Measurements from ENCODE around the gene CDCA3.
A peak's percentile ranks its signal among the peaks of the same experiment; 100 is the strongest.
"Not testable (repeated sequence)": the region's sequence is repeated elsewhere in the genome, so short reads cannot be mapped to it uniquely, and the experiment has no call there.

CDCA3 gene

DNA sequence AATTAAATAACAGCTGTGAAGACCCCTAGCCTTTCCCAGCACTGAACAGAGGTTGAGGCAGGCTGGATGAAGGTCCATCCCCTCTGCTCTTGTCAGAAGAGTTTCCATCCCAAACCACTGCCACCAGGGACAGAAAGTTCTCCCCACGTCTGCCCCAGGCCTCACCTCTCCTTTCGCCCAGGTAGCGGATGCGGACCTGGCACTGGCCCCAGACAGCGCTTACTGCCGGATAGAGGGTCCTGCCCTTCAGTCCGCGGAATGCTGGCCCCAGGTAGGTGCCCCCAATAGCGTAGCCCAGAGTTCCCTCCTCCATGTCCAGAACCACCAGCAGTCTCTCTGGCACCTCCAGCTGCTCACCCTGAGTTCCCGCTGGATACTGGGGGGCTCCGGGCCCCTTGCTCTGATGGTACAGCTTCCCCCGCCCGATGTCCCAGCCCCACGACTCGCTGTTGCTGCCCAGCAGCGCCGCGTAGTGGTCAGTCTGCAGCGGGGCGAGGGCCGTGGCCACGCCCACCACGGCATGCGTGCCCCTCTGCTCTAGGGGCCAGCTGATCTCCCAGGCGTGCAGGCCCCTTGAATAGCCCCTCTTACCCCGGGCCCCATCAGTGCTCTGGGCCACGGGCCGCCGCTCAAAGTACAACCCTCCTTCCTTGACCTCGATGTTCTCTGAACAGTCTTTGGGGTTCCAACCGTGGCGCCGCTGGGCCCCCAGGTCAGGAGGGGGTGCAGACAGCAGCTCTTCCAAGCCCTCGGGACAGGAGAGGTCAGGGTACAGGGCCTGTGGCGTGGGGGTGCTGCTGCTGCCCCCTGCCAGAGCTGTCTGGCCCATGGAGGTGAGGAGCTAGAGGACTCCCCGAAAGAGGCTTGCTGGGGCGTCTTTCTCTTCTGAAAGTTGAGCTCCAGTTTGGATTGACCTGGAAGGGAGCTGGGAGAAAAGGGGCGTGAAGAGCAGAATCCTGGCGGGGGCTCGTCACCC, 21.3 kb upstream of the CDCA3 start:
- DNase-seq, result no peak

GRCh38 chr12:6871052-6871957, 20.2 kb upstream of the CDCA3 start:
- DNase-seq, result no peak

DNA sequence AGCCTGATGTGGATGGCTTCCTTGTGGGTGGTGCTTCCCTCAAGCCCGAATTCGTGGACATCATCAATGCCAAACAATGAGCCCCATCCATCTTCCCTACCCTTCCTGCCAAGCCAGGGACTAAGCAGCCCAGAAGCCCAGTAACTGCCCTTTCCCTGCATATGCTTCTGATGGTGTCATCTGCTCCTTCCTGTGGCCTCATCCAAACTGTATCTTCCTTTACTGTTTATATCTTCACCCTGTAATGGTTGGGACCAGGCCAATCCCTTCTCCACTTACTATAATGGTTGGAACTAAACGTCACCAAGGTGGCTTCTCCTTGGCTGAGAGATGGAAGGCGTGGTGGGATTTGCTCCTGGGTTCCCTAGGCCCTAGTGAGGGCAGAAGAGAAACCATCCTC, 19.2 kb upstream of the CDCA3 start:
- not testable (repeated sequence) for DNase-seq

DNA sequence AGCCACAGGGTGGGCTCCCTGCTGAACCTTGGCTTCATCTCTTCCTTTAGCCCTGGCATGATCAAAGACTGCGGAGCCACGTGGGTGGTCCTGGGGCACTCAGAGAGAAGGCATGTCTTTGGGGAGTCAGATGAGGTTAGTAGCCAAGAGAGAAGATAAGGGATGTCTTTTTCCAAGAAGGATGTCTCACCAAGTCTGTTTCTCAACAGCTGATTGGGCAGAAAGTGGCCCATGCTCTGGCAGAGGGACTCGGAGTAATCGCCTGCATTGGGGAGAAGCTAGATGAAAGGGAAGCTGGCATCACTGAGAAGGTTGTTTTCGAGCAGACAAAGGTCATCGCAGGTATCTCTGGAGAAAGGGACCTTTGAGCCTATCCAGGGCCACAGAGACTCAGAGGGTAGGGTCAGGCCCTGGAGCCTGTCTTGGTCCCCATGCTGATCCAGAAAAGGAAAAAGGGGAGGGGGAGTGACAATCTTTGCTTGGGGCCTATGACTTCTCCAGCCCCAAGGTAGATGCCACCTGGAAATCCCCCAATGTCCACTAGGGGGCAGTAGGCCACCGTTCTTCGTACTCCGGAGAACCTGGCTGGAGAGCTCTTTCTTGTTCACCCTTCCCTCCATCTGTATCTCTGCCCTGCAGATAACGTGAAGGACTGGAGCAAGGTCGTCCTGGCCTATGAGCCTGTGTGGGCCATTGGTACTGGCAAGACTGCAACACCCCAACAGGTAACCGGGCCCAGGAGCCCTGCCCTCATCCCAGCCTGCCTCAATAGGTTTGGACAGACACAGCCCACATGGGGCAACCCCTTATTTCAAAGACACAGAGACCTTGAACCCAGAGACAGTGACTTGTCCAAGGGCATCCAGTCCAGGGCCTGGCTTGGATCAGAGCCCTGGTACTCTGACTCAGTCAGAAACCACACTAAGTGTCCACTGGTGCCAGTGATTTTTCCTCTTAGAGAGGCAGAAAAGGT, 18.2 kb upstream of the CDCA3 start:
- peak; percentile 36 for DNase-seq

DNA sequence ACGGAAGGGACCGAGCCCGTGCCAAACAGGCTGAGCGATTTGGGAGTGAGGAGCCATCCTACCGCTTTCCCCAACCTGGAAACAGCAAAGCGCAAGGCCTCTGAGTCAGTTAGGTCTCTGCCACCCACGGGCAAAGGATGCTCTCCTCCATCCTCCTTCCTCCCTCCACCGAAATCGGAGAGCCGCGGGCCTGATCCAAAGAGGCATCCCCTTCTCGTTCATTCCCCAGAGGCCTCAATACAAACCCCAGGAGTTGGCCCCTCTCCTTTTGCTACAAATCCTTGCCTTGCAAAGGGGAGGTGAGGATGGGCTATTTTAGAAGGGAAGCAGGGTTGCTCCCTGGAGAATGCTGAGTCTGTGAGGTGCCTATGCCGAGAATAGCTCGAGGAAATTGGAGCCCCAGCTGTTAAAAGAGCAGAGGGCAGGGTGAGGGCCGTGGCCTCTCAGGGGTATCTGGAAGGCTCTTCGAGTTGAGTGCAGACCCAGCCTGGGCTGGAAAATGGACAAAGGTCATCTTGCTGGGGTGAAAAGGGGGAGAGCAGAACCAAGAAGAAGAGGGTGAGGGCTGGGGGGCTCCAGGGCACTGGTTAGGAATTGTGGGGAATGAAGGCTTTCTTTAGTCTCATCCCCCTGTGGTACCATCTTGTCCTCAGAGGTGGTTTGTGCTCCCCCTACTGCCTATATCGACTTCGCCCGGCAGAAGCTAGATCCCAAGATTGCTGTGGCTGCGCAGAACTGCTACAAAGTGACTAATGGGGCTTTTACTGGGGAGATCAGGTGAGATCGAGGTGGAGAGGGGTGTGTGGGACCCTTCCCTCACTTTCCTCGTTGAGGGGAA, 17.3 kb upstream of the CDCA3 start:
- no peak for DNase-seq

DNA sequence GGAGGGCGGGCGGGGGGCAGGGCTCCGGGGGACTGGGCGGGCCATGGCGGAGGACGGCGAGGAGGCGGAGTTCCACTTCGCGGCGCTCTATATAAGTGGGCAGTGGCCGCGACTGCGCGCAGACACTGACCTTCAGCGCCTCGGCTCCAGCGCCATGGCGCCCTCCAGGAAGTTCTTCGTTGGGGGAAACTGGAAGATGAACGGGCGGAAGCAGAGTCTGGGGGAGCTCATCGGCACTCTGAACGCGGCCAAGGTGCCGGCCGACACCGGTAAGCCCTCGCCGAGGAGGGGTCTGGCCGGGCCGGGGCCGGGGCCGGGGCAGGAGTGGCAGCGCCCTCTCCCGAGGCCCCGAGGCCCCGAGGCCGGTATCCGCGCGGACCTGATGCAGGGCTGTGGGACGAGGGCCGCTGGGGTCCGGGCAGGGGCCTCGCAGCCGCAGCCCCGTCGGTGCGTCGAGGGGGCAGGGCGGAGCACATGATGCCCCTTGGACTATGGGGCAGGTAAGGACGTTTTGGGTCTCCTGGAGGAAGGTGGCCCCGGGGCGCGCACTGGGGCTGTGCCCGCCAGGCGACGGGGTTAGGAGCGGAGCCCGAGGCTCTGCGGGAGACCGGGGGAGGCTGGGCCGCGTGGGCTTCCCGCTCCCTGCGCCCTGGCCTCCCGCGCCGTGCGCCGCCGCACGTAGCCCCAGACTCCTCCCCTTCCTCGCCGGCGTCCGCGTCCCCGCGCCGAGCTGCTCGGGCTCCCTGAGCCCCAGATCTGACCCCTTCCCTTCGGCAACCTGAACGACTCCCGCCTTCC, 16.5 kb upstream of the CDCA3 start, which contains the start of gene TPI1:
TSS of gene TPI1 (plus strand) at position 119 of the 798 bp plus-strand sequence. CDS start at position 155, 36 bp downstream.
- no peak for DNase-seq

GRCh38 chr12:6866920-6867412, 15.9 kb upstream of the CDCA3 start:
- DNase-seq, result no peak

DNA sequence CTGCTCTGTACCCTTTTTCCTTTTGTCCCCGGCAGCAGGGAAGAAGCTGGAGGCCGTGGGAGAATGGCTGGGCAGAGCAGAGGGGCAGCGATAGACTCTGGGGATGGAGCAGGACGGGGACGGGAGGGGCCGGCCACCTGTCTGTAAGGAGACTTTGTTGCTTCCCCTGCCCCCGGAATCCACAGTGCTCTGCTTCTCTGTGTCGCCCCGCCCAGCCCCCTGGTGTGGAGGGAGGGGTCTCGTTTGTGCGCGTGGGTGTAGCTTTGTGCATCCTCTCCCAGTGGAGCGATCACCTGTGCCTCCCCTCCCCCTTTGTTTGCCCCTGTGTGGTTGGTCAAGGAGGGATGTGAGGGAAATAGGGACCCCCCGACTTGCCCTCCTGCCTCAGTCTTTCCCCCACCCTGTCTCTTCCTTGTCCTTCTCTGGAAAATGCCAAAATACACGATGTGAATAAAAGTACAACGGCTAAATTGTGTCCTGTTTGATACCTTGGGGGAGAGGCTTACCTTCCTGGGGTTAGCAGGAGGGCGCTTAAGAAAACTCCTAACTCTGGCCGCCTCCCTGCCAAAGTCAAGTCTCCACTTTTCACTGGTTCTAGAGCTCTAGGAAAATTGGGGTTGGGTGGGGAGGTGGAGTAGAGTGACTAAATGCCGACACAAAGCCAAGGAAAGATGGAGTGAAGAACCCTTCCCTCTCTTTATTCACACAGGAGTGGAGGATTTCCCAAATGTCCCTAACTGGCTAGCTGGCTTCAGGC, 15.3 kb upstream of the CDCA3 start:
- no peak for DNase-seq

DNA sequence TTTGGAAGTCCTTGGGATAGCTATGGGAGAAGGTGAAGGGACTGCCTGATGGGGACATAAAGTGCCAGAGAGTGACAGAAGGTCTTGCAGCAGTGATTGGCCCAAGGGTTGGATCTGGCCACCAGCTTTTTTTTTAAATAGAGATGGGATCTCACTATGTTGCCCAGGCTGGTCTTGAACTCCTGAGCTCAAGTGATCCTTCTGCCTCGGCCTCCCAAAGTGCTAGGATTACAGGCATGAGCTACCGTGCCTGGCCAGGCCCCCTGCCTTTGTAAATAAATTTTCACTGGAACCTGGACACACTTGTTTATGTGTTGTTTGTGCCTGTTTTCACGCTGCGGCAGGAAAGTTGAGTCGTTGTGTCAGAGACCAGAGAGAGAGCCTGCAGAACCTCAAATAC, 14.2 kb upstream of the CDCA3 start:
- not testable (repeated sequence) for DNase-seq

DNA sequence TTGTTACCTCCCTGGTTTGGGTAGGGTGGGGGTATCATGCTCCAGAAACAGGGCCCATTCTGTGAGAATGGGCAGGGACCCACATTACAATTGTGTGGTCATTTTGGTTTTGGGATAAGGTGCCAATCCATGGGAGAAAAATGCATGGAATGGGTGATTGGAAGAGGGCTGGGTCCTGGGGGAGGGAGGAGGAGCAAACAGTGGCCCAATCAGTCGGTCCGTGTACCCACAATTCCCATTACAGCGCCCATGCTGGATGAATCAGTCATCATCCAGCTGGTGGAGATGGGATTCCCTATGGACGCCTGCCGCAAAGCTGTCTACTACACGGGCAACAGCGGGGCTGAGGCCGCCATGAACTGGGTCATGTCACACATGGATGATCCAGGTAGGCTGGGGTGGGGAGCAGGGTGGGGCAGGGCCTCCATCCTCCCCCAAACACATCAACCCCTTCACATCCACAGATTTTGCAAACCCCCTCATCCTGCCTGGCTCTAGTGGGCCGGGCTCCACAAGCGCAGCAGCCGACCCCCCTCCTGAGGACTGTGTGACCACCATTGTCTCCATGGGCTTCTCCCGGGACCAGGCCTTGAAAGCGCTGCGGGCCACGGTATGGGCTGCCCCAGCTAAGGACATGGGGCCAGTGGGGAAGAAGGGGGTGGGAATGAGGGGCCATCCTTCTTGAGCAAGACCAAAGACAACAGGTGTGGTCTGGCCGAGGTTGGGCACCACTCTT, 12.7 kb upstream of the CDCA3 start:
- no peak for DNase-seq

DNA sequence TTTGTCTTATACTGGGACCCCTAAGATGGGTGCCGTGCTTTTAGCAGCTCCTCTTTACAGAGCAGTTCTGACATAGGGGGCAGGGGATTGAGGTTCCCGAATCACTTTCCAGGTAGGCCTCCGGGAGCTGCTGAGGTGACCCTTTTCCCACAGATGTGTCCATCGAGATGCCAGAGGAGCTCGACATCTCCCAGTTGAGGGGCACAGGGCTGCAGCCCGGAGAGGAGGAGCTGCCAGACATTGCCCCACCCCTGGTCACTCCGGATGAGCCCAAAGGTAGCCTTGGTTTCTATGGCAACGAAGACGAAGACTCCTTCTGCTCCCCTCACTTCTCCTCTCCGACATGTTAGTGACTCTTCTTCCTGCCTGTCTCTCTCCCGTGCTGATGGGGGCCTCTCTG, 11.9 kb upstream of the CDCA3 start:
- no peak for DNase-seq

- DNase-seq, result no peak
Observed at GRCh38 chr12:6861391-6861790, 10.3 kb upstream of the CDCA3 start.

DNA sequence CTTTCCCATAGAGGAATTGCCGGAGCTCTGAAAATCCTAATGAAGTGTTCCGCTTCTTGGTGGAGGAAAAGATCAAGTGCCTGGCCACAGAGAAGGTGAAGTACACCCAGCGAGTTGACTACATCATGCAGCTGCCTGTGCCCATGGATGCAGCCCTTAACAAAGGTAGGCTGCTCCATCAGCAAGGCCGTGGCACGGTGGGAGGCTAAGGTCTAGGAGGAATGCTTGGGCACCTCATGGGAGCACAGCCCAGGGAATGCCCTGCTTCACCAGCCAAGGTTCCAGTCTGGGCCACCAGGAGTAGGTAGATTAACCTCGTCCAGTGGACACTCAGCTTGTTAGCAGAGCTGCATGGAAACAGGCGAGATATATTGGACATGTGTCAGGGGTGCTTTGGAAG, 9.9 kb upstream of the CDCA3 start:
- DNase-seq, result no peak

- DNase-seq, result no peak
Observed at GRCh38 chr12:6860116-6860515, 9.0 kb upstream of the CDCA3 start.

DNA sequence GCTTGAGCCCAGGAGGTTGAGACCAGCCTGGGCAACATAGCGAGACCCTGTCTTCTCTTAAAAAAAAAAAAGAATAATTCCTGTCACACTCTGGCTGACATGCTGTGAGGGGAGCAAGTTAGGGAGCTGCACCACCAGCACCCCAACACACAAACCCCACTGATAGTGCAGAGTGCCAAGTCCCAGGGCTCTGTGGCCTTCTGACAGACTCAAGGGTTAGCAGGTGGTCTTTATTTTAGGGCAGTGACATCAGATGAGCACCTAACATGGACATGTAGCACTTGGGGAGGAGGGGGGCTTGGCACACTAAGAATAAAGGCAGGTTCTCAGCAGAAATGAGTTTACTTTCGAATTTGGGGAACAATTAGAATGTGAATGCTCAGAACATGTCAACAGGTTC, 7.7 kb upstream of the CDCA3 start:
- DNase-seq, result no peak

DNA sequence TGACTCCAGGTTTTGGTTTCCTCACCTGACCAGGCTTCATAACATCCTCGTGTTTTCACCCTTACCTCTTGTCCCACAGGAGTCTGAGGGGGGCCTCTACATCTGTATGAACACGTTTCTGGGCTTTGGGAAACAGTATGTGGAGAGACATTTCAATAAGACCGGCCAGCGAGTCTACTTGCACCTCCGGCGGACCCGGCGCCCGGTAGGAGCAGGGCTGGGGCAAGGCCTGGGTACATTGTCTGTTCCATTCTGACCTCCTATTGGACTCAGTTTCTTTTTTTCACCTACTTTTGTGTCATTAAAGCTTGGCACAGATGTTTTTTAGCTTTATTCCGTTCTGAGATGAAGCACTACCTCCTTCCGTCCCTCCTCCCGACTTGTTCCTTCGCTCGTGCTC, 4.2 kb upstream of the CDCA3 start:
- DNase-seq, result no peak

- DNase-seq, result no peak
Observed at GRCh38 chr12:6854036-6854435, 3.0 kb upstream of the CDCA3 start.

GRCh38 chr12:6853626-6854025, 2.5 kb upstream of the CDCA3 start:
- DNase-seq, result no peak

Data from NCI-H524 treated with DMSO at 0.1 percent for 48 hours (cell line).